D721Med (cell line): ENCODE results near the gene RETREG1.

Experiments
- DNase-seq: peaks from one replicate; pipeline ENCODE4 v3.0.0; 2011; ENCODE audit warnings: low spot score; ENCODE audit not compliant: insufficient read length
- FAIRE-seq: peaks from 2 replicates; lab custom pipeline; 2011; peaks lifted over from hg19 to GRCh38; lab: Jason Lieb, UNC
- CTCF ChIP-seq: IDR thresholded peaks from 2 replicates; pipeline ENCODE4 v1.5.1; 2012; ENCODE audit warnings: mild to moderate bottlenecking, control low read depth; ENCODE audit not compliant: insufficient read depth; ENCODE audit errors: missing control alignments

The RETREG1 gene

DNA sequence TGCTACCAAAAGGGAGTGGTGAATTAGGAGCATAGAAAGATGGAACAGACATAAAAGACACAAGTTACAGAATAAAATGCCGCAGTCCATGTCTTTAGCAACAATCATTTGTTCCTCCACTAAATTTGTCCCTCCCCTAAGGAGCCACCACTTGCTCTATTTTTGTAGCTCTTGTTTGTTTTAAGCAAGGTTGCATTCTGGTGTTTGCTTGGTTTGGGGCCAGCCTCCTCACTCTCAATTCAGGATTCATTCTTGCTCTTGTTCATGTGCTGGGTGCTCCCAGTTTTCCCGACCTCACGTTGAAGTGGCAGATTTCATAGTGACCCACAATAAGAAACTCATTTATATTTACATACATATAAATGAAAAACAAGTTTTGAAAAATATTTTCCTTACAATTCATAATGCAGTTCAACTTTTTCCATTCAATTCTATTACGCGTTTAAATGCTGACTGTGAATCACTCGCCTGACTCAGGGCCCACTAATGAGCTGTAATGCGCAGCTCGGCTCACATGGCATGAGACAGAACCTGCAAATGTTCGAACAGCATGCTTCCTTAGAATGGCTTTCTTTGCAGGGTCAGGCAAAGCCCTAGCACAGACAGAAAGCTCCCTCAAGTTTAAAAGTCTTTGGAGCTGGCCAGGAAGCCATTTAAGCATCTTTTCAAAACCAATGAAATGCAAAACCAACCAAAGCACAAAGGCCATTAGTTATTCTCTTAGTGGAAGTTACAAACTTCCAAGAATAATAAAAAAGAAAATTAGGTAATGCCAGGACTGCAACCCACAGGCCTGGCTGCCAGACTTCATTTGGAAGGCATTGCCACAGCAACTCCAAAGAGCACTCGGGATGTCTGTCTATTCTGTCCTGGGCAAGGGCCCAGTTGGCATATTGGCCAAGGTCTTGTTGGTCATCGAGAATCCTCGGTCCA is 41.7 kb downstream of the RETREG1 start:
- FAIRE-seq: no peak
- DNase-seq: no peak
- no peak for TF ChIP-seq CTCF

DNA sequence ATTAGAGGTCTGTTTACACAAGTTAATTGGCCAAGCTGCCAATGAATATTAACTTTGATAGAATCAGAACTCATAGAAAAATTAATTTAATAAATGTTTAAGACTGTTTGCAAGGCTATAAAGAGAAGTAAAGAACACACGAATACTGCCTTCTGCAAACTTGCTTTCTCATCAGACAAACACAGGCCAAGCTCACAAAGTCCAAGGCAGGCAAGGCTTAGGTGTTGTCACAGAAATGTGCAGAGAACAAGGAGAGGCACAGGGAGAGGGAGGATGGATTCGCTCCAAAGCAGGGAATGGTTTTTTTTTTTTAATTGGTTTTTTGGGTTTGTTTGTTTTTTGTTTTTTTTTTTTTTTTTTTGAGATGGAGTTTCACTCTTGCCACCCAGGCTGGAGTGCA is 43.4 kb downstream of the RETREG1 start:
- no peak for FAIRE-seq
- DNase-seq: no peak
- no peak for TF ChIP-seq CTCF

DNA sequence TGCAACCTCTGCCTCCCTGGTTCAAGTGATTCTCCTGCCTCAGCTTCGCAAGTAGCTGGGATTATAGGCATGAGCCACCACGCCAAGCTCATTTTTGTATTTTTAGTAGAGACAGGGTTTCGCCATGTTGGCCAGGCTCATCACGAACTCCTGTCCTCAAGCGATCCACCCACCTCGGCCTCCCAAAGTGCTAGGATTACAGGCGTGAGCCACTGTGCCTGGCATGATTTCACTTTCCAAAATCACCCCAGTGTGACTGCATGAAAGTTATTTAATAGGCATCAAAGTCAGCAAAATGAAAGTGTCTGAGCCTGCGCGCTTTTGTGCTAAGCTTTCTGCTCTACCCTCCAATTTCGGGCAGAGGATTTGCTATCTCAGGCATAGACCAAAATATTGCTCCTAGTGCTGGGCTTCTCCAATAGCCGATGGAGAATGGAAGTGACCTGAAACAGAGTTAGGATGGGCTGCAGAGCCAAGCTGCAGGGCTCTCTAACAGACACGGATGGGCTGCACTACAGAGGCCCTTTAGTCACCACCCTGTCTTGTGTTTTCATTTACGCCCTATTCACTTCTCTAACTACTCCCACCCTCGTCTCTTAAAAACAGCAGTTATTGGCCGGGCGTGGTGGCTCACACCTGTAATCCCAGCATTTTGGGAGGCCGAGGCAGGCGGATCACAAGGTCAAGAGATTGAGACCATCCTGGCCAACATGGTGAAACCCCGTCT is 44.3 kb downstream of the RETREG1 start:
- no peak for TF ChIP-seq CTCF
- DNase-seq (no peak), FAIRE-seq (no peak)

GRCh38 chr5:16571016-16571415 is 45.8 kb downstream of the RETREG1 start:
- DNase-seq (no peak), FAIRE-seq (no peak)
- TF ChIP-seq CTCF: no peak

GRCh38 chr5:16570121-16570815 is 46.5 kb downstream of the RETREG1 start:
- TF ChIP-seq CTCF: no peak
- DNase-seq: no peak
- no peak for FAIRE-seq

DNA sequence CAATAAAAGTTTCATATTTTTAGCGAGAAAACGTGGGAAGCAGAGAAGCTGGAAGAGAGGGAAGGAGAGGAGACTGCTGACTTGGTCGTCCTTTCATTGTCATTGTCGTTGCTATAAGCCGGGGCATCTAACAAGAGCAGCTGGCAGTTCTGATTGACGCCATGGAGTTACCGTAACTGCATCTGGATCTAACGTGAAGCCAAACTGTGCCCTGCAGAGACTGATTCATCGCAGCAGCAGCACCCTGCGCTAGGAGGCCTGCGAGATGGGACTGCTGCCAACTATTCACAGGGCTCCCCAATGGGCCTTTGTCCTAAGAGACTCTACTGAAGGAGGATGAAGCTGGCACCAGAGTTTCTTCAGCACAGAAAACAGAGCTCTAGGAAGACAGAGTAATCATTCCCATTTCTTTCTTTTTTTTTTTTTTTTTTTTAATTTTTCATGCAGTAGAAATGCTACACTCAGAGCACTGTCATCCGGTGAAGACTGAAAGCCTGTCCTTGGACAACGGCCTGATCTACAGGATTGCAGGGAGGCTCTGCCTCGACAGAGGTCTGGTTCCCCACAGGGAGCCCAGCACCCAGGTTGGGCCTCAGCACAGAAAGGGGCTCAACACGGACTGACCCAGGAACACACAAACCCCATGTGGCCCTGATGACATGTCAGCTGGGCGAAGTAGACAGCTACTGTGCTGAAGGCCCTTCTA is 47.8 kb downstream of the RETREG1 start:
- TF ChIP-seq CTCF: no peak
- no peak for DNase-seq
- FAIRE-seq: no peak
